Sigmoid colon (tissue), 7 donors: Measurements from ENCODE around the gene ATIC. TPM values are rescaled to one million over a fixed set of nuclear protein-coding genes. Genes with fewer than 3 reads are reported as not detected.

Experiments used
- DNase-seq: peaks from one replicate; pipeline ENCODE4 v3.0.0-alpha.2; 2019
- H3K27ac ChIP-seq, 4 donors: fragments of 200-600 bp; sonication (generic); one replicate each; pipeline ENCODE4 v1.5.1; 2016 to 2019; ENCODE audit warnings: mild to moderate bottlenecking in 1 of 4
- H3K27me3 ChIP-seq, 3 donors: fragments of 200-600 bp; sonication (generic); one replicate each; pipeline ENCODE4 v1.5.1; 2019; ENCODE audit warnings: mild to moderate bottlenecking in 1 of 3
- H3K36me3 ChIP-seq, 4 donors: fragments of 200-600 bp; sonication (generic); one replicate each; pipeline ENCODE4 v1.5.1; 2016 to 2019
- H3K4me1 ChIP-seq, 4 donors: fragments of 200-600 bp; sonication (generic); one replicate each; pipeline ENCODE4 v1.5.1; 2017 to 2019
- H3K4me3 ChIP-seq, 4 donors: fragments of 200-600 bp; sonication (generic); one replicate each; pipeline ENCODE4 v1.5.1; 2017 to 2019; ENCODE audit warnings: mild to moderate bottlenecking in 2 of 4, moderate library complexity in 1 of 4
- H3K9me3 ChIP-seq, 4 donors: fragments of 200-600 bp in 3 of 4; sonication (generic) in 3 of 4; one replicate each; pipeline versions ENCODE4 v1.5.1 to v1.6.1; 2013 to 2019
- CTCF ChIP-seq, 4 experiments: fragments of 450-650 bp in 3 of 4; fragments of 200-600 bp in 1 of 4; IDR thresholded peaks; one replicate each; pipeline ENCODE4 v1.5.1; 2016 to 2019; ENCODE audit warnings: antibody characterized with exemption in 4 of 4, mild to moderate bottlenecking in 3 of 4, moderate library complexity in 2 of 4
- EP300 ChIP-seq, 4 donors: sonication (generic); formaldehyde crosslinking; IDR thresholded peaks; one replicate each; pipeline ENCODE4 v1.6.1; 2017; ENCODE audit warnings: antibody characterized with exemption in 4 of 4
- POLR2A ChIP-seq, 2 donors: fragments of 450-650 bp; IDR thresholded peaks; one replicate each; pipeline ENCODE4 v1.6.1; 2016; ENCODE audit warnings: antibody characterized with exemption in 2 of 2, mild to moderate bottlenecking in 2 of 2, moderate library complexity in 2 of 2
- POLR2AphosphoS5 ChIP-seq, 4 donors: sonication (generic); formaldehyde crosslinking; IDR thresholded peaks; one replicate each; pipeline ENCODE4 v1.6.1; 2017; ENCODE audit warnings: antibody characterized with exemption in 4 of 4
- WGBS, 2 donors: extraction: QIAGEN DNeasy Blood & Tissue Kit; methylation state at CpG; one replicate each; pipeline ENCODE4 v1.1.7; 2013; 5-methylcytosine and 5-hydroxymethylcytosine counted together
- intact Hi-C: fragments of 100-400 bp; cut with DNase I; formaldehyde crosslinking; loops from one replicate; pipeline ENCODE4 v1.15.1; 2023
- polyA plus RNA-seq, 3 donors: library from polyadenylated mRNA; stranded (reverse); fragments of 200-250 nt; gene quantifications; one replicate each; pipeline ENCODE4 v1.2.3, GENCODE V29; 2013
- total RNA-seq, 4 donors: library from RNA; depleted of rRNA; stranded (reverse); fragments of >200 nt; gene quantifications; one replicate each; pipeline ENCODE4 v1.1.0, GENCODE V29; 2016
- donor health status: healthy with polysubstance abuse.
- donor health status: Bipolar disorder and iron deficiency.
- donor health status: healthy.

The ATIC gene
- total and polyA plus RNA-seq, 7 donors, result 27.0 to 116 (median 42.6) TPM

DNA sequence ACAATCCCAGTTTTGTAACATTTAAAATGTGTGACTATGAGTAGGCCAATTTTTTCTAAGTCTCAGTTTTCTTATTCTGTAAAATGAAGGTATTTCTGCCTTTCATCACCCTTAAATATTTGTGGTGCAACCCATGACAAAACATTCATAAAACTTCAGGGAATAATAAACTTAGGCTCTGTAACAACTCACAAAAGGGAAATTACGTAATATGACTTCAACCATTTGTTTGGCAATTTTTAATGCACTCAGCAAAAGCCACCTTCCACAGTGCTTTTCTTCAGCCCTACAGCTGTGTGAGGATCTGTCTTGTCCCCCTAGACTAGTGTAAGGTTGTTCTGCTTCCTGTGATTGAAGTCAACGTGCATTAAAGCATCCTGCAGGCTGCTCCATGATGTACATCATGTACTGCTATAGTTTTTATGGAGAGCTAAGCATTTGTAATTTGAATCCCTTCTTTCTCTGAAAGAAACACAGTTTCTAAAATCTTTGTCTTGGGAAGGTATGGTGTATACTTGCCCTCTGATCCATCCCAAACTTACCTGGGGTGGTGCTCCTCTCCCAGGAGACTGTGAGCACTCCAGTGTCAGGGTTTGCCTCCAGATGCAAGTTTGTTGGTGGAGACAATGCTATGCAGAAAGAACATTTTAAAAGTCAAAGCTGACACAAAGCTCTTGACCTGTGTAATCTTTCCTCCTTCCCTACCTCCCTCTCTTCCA is 84.9 kb downstream of the ATIC start:
- no peak for TF ChIP-seq POLR2A (IDR thresholded peaks at IDR 0.05)
- no peak for TF ChIP-seq CTCF (IDR thresholded peaks at IDR 0.05)
- TF ChIP-seq POLR2AphosphoS5 (IDR thresholded peaks at IDR 0.05), result peak; percentile 66 to 78 (median 74)
- TF ChIP-seq EP300 (IDR thresholded peaks at IDR 0.05), result peak in 1 of 4 donors; percentile 43
- no peaks in the 10 kb centered on the region for H3K27me3 ChIP-seq
- H3K9me3 ChIP-seq, result no peaks in the 10 kb centered on the region
- H3K36me3 ChIP-seq, result peaks cover 34 to 93% (median 60%) of the 10 kb centered on the region in 4 donors
- intact Hi-C loops, result loop anchor here (5.0 kb wide), 1 partner anchor 36 kb away; no protein-coding TSS in a partner anchor
- WGBS, 2 donors, result 54 to 79% methylated on average over 2 of the region's 2 CpGs
- H3K27ac ChIP-seq, result peak overlapping the region; percentile 50 to 73 (median 68)
- peaks cover 0 to 41% (median 37%) of the 10 kb centered on the region in 4 donors for H3K4me1 ChIP-seq
- DNase-seq, result no peak
- no peak overlapping the region for H3K4me3 ChIP-seq

GRCh38 chr2:215397632-215398341 is 85.9 kb downstream of the ATIC start:
- no peak overlapping the region for H3K4me3 ChIP-seq
- no peaks in the 10 kb centered on the region for H3K27me3 ChIP-seq
- H3K27ac ChIP-seq, result peak overlapping the region; percentile 50 to 73 (median 68)
- TF ChIP-seq EP300 (IDR thresholded peaks at IDR 0.05), result no peak
- no peak for TF ChIP-seq CTCF (IDR thresholded peaks at IDR 0.05)
- TF ChIP-seq POLR2A (IDR thresholded peaks at IDR 0.05), result no peak
- no peak for TF ChIP-seq POLR2AphosphoS5 (IDR thresholded peaks at IDR 0.05)
- 54 to 69% methylated on average over 9 of the region's 9 CpGs for WGBS, 2 donors
- intact Hi-C loops, result loop anchor here (5.0 kb wide), 1 partner anchor 35 kb away; no protein-coding TSS in a partner anchor
- H3K9me3 ChIP-seq, result no peaks in the 10 kb centered on the region
- peaks cover 0 to 51% (median 42%) of the 10 kb centered on the region in 4 donors for H3K4me1 ChIP-seq
- DNase-seq, result no peak
- peaks cover 34 to 93% (median 52%) of the 10 kb centered on the region in 4 donors for H3K36me3 ChIP-seq

DNA sequence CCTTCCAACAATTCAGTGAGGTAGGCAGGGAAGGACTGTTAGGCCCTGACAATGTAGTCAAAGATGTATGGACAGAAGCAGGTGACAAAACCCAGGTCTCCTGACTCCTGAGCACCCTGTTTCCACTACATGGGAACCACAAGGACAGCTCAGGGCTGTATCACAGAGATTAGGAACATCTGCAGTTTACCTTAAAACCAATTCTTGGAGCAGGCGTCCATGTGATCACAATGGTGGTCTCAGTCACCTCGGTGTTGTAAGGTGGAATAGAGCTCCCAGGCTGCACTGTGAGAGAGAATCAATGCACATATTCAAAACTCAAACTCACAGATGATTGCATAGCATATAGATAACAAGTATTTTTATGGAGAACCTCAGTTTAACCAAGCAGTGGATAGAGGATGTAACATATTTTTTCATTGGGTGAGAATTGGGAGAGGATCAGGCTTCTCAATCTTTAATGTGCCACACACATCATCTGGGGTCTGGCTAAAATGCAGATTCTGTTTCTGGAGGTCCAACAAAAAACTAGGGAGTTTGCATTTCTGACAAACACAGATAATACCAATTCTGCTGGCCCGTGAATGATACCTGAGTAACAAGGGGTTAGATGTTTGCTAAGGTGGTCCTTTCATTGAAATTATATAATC is 87.3 kb downstream of the ATIC start:
- TF ChIP-seq POLR2A (IDR thresholded peaks at IDR 0.05), result no peak
- no peak for TF ChIP-seq EP300 (IDR thresholded peaks at IDR 0.05)
- TF ChIP-seq POLR2AphosphoS5 (IDR thresholded peaks at IDR 0.05), result peak in 1 of 4 donors; percentile 22
- no peak for TF ChIP-seq CTCF (IDR thresholded peaks at IDR 0.05)
- Histone ChIP-seq H3K9me3 (no peaks in the 10 kb centered on the region), H3K36me3 (peaks cover 35 to 93% (median 41%) of the 10 kb centered on the region in 4 donors), H3K4me3 (no peak overlapping the region), H3K4me1 (peaks cover 0 to 65% (median 47%) of the 10 kb centered on the region in 4 donors), H3K27ac (peak overlapping the region; percentile 24 to 73 (median 68)), H3K27me3 (no peaks in the 10 kb centered on the region)
- DNase-seq, result no peak
- 88 to 91% methylated on average over 3 of the region's 3 CpGs for WGBS, 2 donors
- intact Hi-C loops, result loop anchor here (5.0 kb wide), 1 partner anchor 33 kb away; no protein-coding TSS in a partner anchor

Other genes with a start within 250 kb of the ATIC start
- gene ABCA12, start 173.4 kb upstream of the ATIC start, total RNA-seq, result under 1 TPM; under 0.01 to 0.66 (median 0.32) TPM
- gene ABCA12, start 173.4 kb upstream of the ATIC start, polyA plus RNA-seq, result under 1 TPM in 1 of 3 donors, not detected in 2; 0.12 TPM
- 1,000 to 10,000 TPM in 2 of 4 donors, 100 to 1,000 TPM in 2; 671 to 3,059 (median 1,333) TPM for gene FN1, start 124.0 kb downstream of the ATIC start, total RNA-seq
- gene FN1, start 124.0 kb downstream of the ATIC start, polyA plus RNA-seq, result 100 to 1,000 TPM in 1 of 3 donors, 10 to 100 TPM in 2; 13.6 to 140 (median 28.2) TPM